OCI-LY3 (cell line): ENCODE measurements around the gene ACSL4.

Experiments
- EZH2phosphoT487 ChIP-seq: fragments of 200-600 bp; shearing (Covaris generic); IDR thresholded peaks from 2 replicates; pipeline ENCODE4 v1.6.1; 2018; ENCODE audit warnings: antibody characterized with exemption, mixed run types, low read depth
- TF ChIP-seq, protein P1 (sequence below): fragments of 200-600, 300-600 bp; sonication (generic); IDR thresholded peaks from 2 replicates; pipeline ENCODE4 v1.5.1; 2014; ENCODE audit warnings: antibody characterized with exemption, low read length, low read depth

- TF ChIP-seq, protein P1, sequence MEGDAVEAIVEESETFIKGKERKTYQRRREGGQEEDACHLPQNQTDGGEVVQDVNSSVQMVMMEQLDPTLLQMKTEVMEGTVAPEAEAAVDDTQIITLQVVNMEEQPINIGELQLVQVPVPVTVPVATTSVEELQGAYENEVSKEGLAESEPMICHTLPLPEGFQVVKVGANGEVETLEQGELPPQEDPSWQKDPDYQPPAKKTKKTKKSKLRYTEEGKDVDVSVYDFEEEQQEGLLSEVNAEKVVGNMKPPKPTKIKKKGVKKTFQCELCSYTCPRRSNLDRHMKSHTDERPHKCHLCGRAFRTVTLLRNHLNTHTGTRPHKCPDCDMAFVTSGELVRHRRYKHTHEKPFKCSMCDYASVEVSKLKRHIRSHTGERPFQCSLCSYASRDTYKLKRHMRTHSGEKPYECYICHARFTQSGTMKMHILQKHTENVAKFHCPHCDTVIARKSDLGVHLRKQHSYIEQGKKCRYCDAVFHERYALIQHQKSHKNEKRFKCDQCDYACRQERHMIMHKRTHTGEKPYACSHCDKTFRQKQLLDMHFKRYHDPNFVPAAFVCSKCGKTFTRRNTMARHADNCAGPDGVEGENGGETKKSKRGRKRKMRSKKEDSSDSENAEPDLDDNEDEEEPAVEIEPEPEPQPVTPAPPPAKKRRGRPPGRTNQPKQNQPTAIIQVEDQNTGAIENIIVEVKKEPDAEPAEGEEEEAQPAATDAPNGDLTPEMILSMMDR, result no peak
- TF ChIP-seq EZH2phosphoT487, result no peak
Measured at GRCh38 chrX:109697855-109698254, 35.2 kb downstream of the ACSL4 start.
